Measurements from ENCODE around the gene TMEM30B.

DNA sequence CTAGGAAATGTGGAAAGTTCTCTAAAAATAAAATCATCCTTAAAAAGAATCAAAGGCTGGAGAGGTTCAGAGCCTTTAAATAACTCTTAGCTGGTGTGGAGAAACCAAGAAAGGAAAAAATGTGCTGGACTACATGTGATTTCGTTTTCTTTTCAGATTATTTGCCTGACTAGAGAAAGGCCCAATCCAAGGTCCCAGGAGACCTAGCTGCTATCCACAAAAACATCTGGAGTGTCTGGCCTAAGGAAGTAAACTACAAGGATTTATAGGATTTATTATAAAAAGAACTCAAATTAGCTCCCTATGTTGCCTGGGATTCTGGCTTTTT is 774 bp upstream of the TMEM30B start:
- TF ChIP-seq BHLHE40 (IDR thresholded peaks at IDR 0.05; ENCODE audit: borderline replicate concordance): no peak
- TF ChIP-seq LEF1 (IDR thresholded peaks at IDR 0.05; ENCODE audit: borderline replicate concordance): no peak
- TF ChIP-seq ELF4 (IDR thresholded peaks at IDR 0.05): no peak
- no peak for TF ChIP-seq TARDBP (IDR thresholded peaks at IDR 0.05)
